Measurements from ENCODE around the gene GPC6. TPM values are rescaled to one million over a fixed set of nuclear protein-coding genes. Genes with fewer than 3 reads are reported as not detected.

Gene GPC6
- polyA plus RNA-seq, 2 of the 4 experiments (the other 2 are of a cell fraction) = 8.0 to 14.4 TPM

GRCh38 chr13:93360021-93360420 lies 133.4 kb downstream of the GPC6 start:
- Histone ChIP-seq H3K4me3 (no peak overlapping the region), H3K9me3 (no peaks in the 10 kb centered on the region), H3K27ac (no peak overlapping the region), H3K4me2 (no peak overlapping the region), H3K4me1 (0 out of 3 replicates have a peak, but pooled peaks cover 12% of the 10 kb centered on the region)
- FAIRE-seq = no peak
- ChIA-PET CTCF (no interaction called here), POLR2A (no interaction called here)
- ATAC-seq = no peak
- DNase-seq (ENCODE audit: low read depth in 1 of 2, low spot score in 1 of 2) = no peak
- TF ChIP-seq TP53 (CRISPR knock-in tag; IDR thresholded peaks at IDR 0.05) (no peak), SREBF2 (IDR thresholded peaks at IDR 0.05) (no peak), FOSB (CRISPR knock-in tag; IDR thresholded peaks at IDR 0.05) (no peak), HOXB5 (CRISPR knock-in tag; IDR thresholded peaks at IDR 0.05) (no peak), CEBPB (IDR thresholded peaks at IDR 0.05) (no peak), GATA3 (IDR thresholded peaks at IDR 0.05; ENCODE audit: borderline replicate concordance) (no peak), EHF (CRISPR knock-in tag; IDR thresholded peaks at IDR 0.05) (no peak), SMC3 (IDR thresholded peaks at IDR 0.05) (no peak), FOXS1 (CRISPR knock-in tag; IDR thresholded peaks at IDR 0.05) (no peak)
- WGBS (ENCODE audit: missing lambda C conversion rate) = 28% methylated on average over 4 of the region's 4 CpGs

- H3K9me3 ChIP-seq = no peaks in the 10 kb centered on the region
- no peak overlapping the region; a peak in 1 of 6 replicates for H3K27ac ChIP-seq
- ATAC-seq (no peak), DNase-seq (ENCODE audit: low read depth in 1 of 2, low spot score in 1 of 2) (peak in 1 of 2 experiments; percentile 2), FAIRE-seq (no peak)
- 0 out of 3 replicates have a peak, but pooled peaks cover 12% of the 10 kb centered on the region for H3K4me1 ChIP-seq
- WGBS (ENCODE audit: missing lambda C conversion rate) = 3% methylated on average over 3 of the region's 3 CpGs
- TF ChIP-seq ZC3H11A (IDR thresholded peaks at IDR 0.05) (no peak), RARB (CRISPR knock-in tag; IDR thresholded peaks at IDR 0.05) (no peak), CHD4 (IDR thresholded peaks at IDR 0.05; ENCODE audit: borderline replicate concordance) (no peak), FOSB (CRISPR knock-in tag; IDR thresholded peaks at IDR 0.05) (no peak), SREBF2 (IDR thresholded peaks at IDR 0.05) (no peak), HOXB13 (CRISPR knock-in tag; IDR thresholded peaks at IDR 0.05; ENCODE audit: low read depth) (no peak), CBX8 (IDR thresholded peaks at IDR 0.05) (no peak), PBX3 (IDR thresholded peaks at IDR 0.05) (no peak), BCL3 (IDR thresholded peaks at IDR 0.05) (no peak), CHD2 (IDR thresholded peaks at IDR 0.05; ENCODE audit: low read length, partially characterized antibody) (no peak), EHMT2 (IDR thresholded peaks at IDR 0.05; ENCODE audit: low read depth) (no peak)
- CTCF ChIA-PET = no interaction called here
- H3K4me2 ChIP-seq = peak overlapping the region; percentile 41
- POLR2A ChIA-PET = no interaction called here
- no peak overlapping the region for H3K4me3 ChIP-seq
These were observed 135.1 kb downstream of the GPC6 start for GRCh38 chr13:93361703-93362102.

- Histone ChIP-seq H3K4me3 (no peak overlapping the region), H3K27ac (no peak overlapping the region), H3K4me1 (0 out of 3 replicates have a peak, but pooled peaks cover 12% of the 10 kb centered on the region), H3K9me3 (no peaks in the 10 kb centered on the region), H3K4me2 (no peak overlapping the region)
- FAIRE-seq = no peak
- no peak for DNase-seq (ENCODE audit: low read depth in 1 of 2, low spot score in 1 of 2)
- WGBS (ENCODE audit: missing lambda C conversion rate) = 26% methylated on average over 5 of the region's 5 CpGs
- ChIA-PET POLR2A (no interaction called here), CTCF (no interaction called here)
- TF ChIP-seq HMGXB4 (CRISPR knock-in tag; IDR thresholded peaks at IDR 0.05; ENCODE audit: borderline replicate concordance) = no peak
- no peak for TF ChIP-seq HDAC2 (IDR thresholded peaks at IDR 0.05)
- TF ChIP-seq RAD21 (conservative IDR thresholded peaks at IDR 0.05 in 1 of 2, IDR thresholded peaks at IDR 0.05 in 1 of 2) = no peak
- no peak for TF ChIP-seq ZC3H11A (IDR thresholded peaks at IDR 0.05)
- ATAC-seq = no peak
These were observed 137.6 kb downstream of the GPC6 start for GRCh38 chr13:93364166-93364565.

All from A549 (cell line).